A549 treated with RU486 at 1 μM for 4 hours (cell line): ENCODE data around the gene CUL7. TPM values are rescaled to one million over a fixed set of nuclear protein-coding genes. Genes with fewer than 3 reads are reported as not detected.

Experiments used
- total RNA-seq: library from RNA; stranded (reverse); fragments of 200-300 nt; extraction: Qiagen RNA extraction; gene quantifications from 5 replicates; pipeline ENCODE4 v1.2.3, GENCODE V29; 2022; ENCODE audit warnings: low read depth

The CUL7 gene
- 5.9 to 8.0 TPM (median 7.1 TPM) in 5 replicates for total RNA-seq

GRCh38 chr6:43053545-43054205, at the start of gene CUL7:
CUL7 (minus strand) TSS chr6:43053851; CDS start chr6:43052788, 1,063 bp downstream.

DNA sequence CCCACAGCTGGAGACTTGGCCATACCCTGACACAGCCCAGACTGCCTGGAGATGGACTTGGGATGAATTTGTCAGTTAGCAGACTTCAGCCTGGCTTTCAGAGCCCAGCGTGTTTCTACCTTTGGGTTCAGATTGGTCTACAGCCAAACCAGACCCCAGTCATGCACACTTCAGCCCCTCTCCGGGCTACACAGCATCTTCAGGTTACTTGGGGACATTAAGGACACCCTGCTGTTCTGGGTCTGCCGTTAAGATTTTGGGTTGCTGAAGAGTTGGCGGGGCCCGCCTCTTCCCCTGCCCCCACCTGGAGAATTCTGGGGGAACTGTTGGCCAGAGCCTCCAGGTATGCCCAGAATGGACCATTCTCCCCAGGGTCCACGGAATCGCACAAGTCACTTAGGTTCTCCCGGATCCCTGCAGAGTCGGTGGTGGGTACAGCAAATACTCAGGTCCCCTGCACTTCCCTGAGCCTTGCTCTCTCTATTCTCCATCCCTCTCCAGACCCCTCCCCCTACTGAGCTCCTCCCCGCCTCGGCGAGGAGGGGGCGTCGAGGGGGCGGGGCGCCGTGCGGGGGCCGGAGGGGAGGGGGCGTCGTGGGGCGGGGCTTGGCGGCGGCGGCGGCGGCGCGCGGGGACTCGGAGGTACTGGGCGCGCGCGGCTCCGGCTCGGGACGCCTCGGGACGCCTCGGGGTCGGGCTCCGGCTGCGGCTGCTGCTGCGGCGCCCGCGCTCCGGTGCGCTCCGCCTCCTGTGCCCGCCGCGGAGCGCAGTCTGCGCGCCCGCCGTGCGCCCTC, 22.2 kb upstream of the CUL7 start, which contains the start of gene PTK7:
TSS of gene PTK7 (plus strand) at position 645 of the 794 bp plus-strand sequence. CDS start 175 bp downstream, outside the sequence.

DNA sequence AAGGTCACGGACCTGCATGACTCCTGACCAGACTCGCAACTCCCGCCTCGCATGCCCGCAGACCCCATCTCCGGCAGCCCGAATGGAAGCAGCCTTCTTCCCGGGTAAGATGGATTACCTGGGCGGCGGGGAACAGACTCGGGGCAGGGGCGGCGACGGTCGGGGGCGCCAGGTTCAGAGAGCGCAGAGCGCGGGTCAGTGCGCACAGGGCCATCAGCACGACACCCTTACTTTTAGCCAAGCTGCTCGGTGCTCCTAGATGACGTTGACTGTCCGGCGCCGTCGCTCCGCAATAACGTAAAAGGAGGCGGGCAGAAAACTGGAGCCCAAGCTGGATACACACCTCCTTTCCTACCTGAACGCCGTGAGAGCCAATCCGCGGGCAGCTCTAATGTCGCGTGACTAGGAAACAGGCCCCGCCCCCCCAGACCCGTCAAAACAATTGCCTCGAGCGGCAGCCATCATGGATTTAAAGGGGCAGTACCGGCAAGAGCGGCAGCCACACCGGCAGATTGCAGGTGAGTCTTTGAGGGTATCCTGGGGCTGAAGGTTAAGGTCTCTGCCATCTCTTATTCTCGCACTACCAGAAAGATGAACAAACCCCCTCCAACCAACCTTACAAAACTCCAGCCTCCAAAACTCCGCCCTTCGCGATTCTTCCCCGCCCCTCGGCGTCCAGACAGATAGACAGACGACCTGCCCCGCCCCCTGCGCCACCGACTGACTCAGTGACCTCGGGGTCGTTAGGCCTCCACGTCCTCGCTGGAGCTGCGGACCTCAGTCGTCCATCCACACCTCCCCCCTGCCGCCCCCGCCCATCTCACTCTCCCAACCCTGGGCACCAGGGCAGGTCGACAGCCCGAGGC, 5.8 kb upstream of the CUL7 start, which contains the start of the genes KLC4 and MRPL2:
TSS of gene KLC4 (plus strand) at position 464 of the 866 bp plus-strand sequence. CDS start 1,705 bp downstream, outside the sequence.
TSS of gene MRPL2 (minus strand) at position 267 of the 866 bp plus-strand sequence. CDS start at position 214, 53 bp downstream.

GRCh38 chr6:43021270-43022047, 32.2 kb downstream of the CUL7 start, which contains the start of gene RRP36:
RRP36 (plus strand) TSS chr6:43021623; CDS start chr6:43021655, 32 bp downstream.

GRCh38 chr6:43013843-43014433, 39.7 kb downstream of the CUL7 start, which contains the start of the genes KLHDC3 and MEA1:
KLHDC3 (plus strand) TSS chr6:43014249; CDS start chr6:43017193, 2,944 bp downstream.
MEA1 (minus strand) TSS chr6:43013946; CDS start chr6:43013813, 133 bp downstream.

Other genes starting within 250 kb of the CUL7 start
- gene RPL7L1, start 174.2 kb downstream of the CUL7 start, total RNA-seq, result 68.4 to 100 TPM (median 71.5 TPM) in 5 replicates
- not detected in 5 replicates for gene PTCRA, start 137.8 kb downstream of the CUL7 start, total RNA-seq
- gene CNPY3, start 124.4 kb downstream of the CUL7 start, total RNA-seq, result 36.6 to 45.7 TPM (median 42.7 TPM) in 5 replicates
- 0.18 to 0.24 TPM (median 0.19 TPM) in 3 of 5 replicates, not detected in the others for gene GNMT, start 93.1 kb downstream of the CUL7 start, total RNA-seq
- 5.0 to 9.2 TPM (median 7.5 TPM) in 5 replicates for gene PEX6, start 74.7 kb downstream of the CUL7 start, total RNA-seq
- gene PPP2R5D, start 69.3 kb downstream of the CUL7 start, total RNA-seq, result 25.0 to 28.8 TPM (median 26.9 TPM) in 5 replicates
- gene MEA1, start 39.9 kb downstream of the CUL7 start, total RNA-seq, result 90.8 to 113 TPM (median 93.1 TPM) in 5 replicates
- gene KLHDC3, start 39.6 kb downstream of the CUL7 start, total RNA-seq, result 26.1 to 32.1 TPM (median 30.4 TPM) in 5 replicates
- gene RRP36, start 32.2 kb downstream of the CUL7 start, total RNA-seq, result 67.5 to 87.2 TPM (median 72.5 TPM) in 5 replicates
- 55.2 to 71.0 TPM (median 62.7 TPM) in 5 replicates for gene MRPL2, start 5.6 kb upstream of the CUL7 start, total RNA-seq
- gene KLC4, start 5.8 kb upstream of the CUL7 start, total RNA-seq, result 5.6 to 8.1 TPM (median 7.2 TPM) in 5 replicates
- 4.1 to 5.1 TPM (median 4.4 TPM) in 5 replicates for gene PTK7, start 22.5 kb upstream of the CUL7 start, total RNA-seq
- 12.3 to 18.7 TPM (median 17.9 TPM) in 5 replicates for gene SRF, start 117.4 kb upstream of the CUL7 start, total RNA-seq
- gene CUL9, start 128.3 kb upstream of the CUL7 start, total RNA-seq, result 6.8 to 8.8 TPM (median 8.4 TPM) in 5 replicates
- 68.6 to 103 TPM (median 100 TPM) in 5 replicates for gene DNPH1, start 175.6 kb upstream of the CUL7 start, total RNA-seq
- gene TTBK1, start 189.6 kb upstream of the CUL7 start, total RNA-seq, result 0.03 to 0.09 TPM (median 0.06 TPM) in 4 of 5 replicates, not detected in the other
- not detected in 5 replicates for gene SLC22A7, start 244.4 kb upstream of the CUL7 start, total RNA-seq